Femur (tissue), 1 donor: ENCODE measurements around the gene GLDC.

Experiments used
- DNase-seq: peaks from one replicate; pipeline ENCODE4 v3.0.0-alpha.2; 2017

Gene GLDC

GRCh38 chr9:6616951-6617602, 28.5 kb downstream of the GLDC start:
- DNase-seq: no peak

- DNase-seq: no peak
These were observed 31.0 kb downstream of the GLDC start for GRCh38 chr9:6614489-6614888.

GRCh38 chr9:6611865-6612264, 33.7 kb downstream of the GLDC start:
- no peak for DNase-seq

DNA sequence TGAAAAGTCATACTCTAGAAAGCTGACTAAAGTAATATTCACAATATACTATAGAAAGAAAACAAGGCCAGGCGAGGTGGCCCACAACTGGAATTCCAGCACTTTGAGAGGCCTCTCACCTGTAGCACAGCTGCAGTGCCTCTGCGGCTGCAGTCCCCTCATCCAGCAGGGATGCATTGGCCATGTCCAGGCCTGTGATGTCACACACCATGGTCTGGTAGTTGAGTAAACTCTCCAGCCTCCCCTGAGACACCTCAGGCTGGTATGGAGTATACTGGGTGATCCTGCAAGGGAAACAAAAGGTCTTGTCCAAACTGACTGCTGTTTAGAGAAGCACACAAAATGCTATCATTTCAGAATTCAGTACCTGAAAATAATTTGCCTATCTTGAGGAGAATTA, 35.5 kb downstream of the GLDC start:
- no peak for DNase-seq

- DNase-seq: no peak
These were observed 36.0 kb downstream of the GLDC start for GRCh38 chr9:6609497-6610016.

GRCh38 chr9:6605202-6605601, 40.3 kb downstream of the GLDC start:
- DNase-seq: no peak

DNA sequence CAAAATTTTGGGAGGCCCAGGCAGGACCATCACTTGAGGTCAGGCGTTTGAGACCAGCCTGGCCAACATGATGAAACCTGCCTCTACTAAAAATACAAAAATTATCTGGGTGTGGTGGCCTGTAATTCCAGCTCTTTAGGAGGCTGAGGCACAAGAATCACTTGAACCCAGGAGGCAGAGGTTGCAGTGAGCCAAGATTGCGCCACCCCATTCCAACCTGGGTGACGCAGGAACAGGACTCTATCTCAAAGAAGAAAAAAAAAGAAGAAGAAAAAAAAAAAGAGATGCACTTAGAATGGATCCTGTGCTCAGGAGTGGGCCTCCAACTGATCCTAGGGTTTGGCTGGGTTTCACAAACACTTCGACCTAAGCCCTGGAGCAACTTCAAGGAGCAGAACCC, 45.1 kb downstream of the GLDC start:
- DNase-seq: no peak

GRCh38 chr9:6600006-6600405, 45.5 kb downstream of the GLDC start:
- DNase-seq: no peak

- no peak for DNase-seq
These were observed 47.2 kb downstream of the GLDC start for GRCh38 chr9:6598249-6598725.

- DNase-seq: no peak
These were observed 52.7 kb downstream of the GLDC start for GRCh38 chr9:6592791-6593190.

- no peak for DNase-seq
These were observed 53.3 kb downstream of the GLDC start for GRCh38 chr9:6592231-6592630.

DNA sequence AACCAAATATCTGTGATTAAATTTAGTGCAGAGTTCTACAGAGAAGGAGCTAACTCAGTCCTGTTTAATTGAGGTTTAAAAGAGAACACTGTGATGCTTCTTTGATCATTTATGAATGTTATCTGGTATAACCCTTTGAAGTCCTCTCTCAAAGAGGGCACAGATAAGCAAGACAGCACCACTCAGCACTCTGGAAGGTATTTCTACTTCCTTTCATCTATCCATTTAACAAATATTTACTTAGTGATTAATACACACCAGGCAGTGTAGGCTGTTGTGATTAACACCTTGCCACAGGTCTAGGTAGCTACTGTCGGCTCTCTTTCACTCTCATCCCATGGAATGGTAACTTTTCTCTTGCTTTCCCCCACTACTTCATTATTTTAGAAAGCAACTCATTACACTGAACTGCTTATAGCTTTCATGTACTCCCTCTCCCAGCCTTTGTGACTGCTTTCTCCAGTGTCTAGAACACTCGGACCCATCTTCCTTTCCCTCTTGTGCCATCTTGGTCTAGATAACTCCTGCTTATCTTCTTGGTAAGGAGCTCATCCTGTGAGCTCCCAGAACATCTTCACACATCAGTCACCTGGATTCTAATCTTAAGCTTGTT, 54.7 kb downstream of the GLDC start:
- DNase-seq: no peak

DNA sequence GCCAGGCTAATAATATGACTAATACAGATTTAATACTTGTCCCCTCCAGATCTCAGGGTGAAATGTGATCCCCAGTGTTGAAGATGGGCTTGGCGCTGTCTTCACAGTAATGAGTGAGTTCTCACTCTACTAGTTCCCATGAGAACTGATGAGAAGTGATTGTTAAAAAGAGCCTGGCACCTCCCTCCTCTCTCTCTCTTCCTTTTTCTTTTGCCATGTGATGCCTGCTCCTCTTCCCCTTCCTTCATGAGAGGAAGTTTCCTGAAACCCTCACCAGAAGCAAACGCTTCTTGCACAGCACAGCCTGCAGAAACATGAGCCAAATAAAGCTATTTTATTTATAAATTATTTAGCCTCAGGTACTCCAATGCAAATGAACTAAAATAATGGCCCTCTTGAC, 55.2 kb downstream of the GLDC start:
- no peak for DNase-seq

DNA sequence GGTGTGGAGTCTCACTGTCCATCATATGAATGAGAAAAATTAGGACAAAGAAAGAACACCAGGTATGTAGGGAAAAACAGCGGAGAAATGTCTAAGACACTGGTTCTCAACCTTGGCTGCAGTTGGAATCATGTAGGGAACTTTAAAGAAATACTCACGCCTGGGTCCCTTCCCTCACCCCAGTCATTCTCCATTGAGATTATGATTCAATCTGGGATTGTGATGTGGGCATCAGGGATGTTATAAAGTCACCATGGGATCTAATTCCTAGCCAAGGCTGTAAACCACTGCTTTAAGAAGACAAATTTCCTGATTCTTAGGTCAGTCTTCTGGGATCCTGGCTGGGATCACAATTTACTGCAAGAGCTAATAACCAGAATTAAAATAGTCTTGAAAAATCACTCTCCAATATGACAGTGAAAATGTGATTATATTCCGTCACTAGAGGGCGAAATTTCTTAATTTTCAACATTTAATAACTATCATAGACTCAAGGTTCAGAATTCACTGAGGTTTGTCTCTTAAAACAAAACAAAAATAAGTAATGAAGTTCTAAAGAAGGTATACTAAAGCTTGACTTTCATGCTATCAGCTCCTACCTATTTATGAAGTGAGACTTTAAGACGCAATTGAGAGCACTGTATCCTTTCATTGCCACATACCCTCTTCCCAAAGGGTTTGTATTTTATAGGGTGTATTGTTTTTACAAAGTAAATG, 60.5 kb downstream of the GLDC start:
- no peak for DNase-seq

- DNase-seq: no peak
These were observed 64.3 kb downstream of the GLDC start for GRCh38 chr9:6581253-6581652.

GRCh38 chr9:6579613-6580012, 65.9 kb downstream of the GLDC start:
- no peak for DNase-seq

- no peak for DNase-seq
These were observed 68.5 kb downstream of the GLDC start for GRCh38 chr9:6576987-6577386.

DNA sequence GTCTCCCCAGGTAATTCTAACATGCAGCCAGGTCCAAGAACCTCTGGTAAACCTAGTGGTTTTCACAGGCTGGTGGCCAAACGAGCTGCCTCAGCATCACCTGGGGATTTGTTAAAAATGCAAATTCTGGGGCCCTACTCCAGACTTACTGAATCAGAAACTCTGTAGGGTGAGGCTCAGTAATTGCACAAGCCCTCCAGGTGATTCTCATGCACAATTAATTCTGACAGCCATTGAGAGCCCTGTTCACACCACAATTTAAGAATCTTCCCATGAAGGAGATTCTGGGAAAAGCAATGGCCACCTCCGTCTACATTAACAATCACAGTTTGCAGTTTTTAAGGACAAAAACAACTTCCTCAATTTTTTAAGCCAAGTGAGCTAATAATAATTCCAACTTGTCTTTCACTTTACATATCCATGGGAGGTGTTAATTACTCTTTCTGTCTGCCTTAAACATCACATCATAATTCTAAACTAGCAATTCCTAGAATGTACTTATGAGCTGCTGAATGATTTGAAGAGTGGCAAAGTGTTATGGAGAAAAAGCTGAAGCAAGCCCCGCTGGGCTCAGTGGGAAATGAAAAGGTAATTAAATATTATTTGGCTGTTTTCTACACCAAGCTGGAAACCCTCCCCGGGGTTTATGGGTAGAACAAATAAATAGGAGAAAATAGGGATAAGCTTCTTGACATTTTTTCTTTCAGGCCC, 70.0 kb downstream of the GLDC start:
- DNase-seq: no peak

DNA sequence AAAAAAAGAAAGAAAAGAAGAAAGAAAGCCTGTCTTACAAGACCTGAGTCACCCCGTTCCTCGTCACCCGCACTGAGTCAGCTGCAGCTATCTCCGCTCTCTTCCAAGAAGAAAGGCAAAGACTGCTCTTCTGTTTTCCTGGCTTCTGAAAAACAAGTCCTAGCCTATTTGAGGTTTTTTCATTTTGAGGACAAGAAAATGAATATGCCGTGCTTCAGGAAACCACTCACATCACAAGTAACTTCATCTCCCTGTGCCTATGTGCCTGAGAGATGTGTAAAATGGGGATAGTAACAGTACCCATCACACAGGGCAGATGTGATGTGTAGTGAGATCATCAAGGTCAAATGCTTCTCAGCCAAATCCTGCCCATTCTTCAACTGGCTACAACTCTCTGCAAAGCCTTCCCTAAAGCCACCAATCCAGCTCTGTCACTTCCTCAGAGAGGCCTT, 78.4 kb downstream of the GLDC start:
- DNase-seq: no peak

- DNase-seq: no peak
These were observed 79.0 kb downstream of the GLDC start for GRCh38 chr9:6566409-6567139.

DNA sequence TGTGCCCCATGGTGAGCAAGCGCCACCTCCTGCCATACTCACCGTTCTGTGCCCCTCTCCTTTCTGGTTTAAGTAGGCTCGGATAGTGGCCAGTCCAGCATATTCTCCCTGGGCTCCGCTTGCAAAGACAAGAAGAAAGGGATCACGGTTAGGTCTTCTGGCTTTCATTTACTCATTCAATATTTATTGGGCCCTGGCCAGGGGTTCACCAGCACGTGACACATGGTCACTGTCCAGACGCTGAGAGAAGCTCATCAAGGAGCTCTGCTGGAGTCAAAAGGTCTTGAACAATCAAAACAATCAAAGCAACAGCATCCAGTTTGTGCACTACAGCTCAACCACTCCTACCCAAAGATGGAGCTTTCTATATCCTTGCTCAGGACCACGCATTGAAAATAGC, 80.2 kb downstream of the GLDC start:
- DNase-seq: no peak

DNA sequence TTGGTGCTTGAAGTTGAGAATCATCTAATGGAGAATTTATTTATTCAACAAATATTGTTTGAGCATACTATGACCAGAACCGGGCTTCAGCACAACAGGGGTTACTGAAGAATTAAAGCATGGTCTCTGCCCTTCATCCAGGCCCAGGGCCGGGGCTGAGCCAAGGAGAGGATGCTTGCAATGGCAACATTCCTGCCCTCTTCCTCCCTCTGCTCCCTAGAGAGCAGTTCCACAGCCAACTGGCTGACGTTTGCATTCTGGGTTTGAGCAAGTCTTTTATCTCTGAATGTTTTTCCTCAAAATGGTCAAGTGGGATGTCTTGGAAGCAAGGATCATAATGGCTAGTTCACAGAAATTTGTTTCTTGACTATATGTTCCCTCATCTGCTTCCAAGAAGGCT, 80.7 kb downstream of the GLDC start:
- DNase-seq: no peak

DNA sequence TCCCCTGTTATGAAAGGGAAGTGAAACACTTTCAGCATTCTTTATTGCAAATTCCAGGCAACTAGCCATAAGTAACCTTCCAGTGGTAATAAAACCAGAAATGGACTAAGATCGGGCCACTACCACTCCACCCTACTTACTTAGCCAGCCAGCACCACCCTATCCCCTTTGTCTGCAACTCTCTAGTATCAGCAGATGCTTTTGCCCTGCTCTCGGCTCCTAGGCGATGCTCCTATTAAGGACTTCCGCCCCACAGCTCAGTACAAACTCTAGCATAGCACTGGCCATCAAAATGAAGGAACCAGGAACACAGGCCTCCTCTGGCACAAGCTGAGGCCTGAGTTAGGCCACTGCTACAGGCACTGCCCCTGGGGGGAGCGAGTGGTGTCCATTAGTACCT, 81.2 kb downstream of the GLDC start:
- no peak for DNase-seq
